Activated B cell treated with CpG ODN at 0.5 μM for 24 hours (primary cell): ENCODE measurements around the gene TNPO2. TPM values are rescaled to one million over a fixed set of nuclear protein-coding genes. Genes with fewer than 3 reads are reported as not detected.
A peak's percentile ranks its signal among the peaks of the same experiment; 100 is the strongest.

Source experiments
- ATAC-seq: fragments of 200-7000 bp; cut with Tn5 transposase; one replicate; pipeline ENCODE4 v1.10.0; 2021; ENCODE audit warnings: low read depth, mild to moderate bottlenecking, moderate library complexity
- CTCF ChIA-PET: fragments of 350-600 bp; sonication (Branson Sonifier 250); formaldehyde crosslinking; loops from one replicate; lab custom pipeline; 2021; ENCODE audit warnings: antibody characterized with exemption; lab: Charles Lee
- POLR2A ChIA-PET: fragments of 350-600 bp; sonication (Branson Sonifier 250); formaldehyde crosslinking; loops from one replicate; lab custom pipeline; 2021; ENCODE audit warnings: antibody characterized with exemption; lab: Charles Lee
- DNase-seq: peaks from one replicate; pipeline ENCODE4 v3.0.0; 2022
- H3K27ac Mint-ChIP-seq: one replicate; pipeline ENCODE4 v1.8.0; 2020; ENCODE audit warnings: mixed read lengths
- H3K27me3 Mint-ChIP-seq: one replicate; pipeline ENCODE4 v1.8.0; 2021; ENCODE audit warnings: mixed read lengths
- H3K36me3 Mint-ChIP-seq: one replicate; pipeline ENCODE4 v1.8.0; 2021; ENCODE audit warnings: low read depth, mixed read lengths
- H3K4me1 Mint-ChIP-seq: one replicate; pipeline ENCODE4 v1.8.0; 2021; ENCODE audit warnings: mixed read lengths
- H3K4me3 Mint-ChIP-seq: one replicate; pipeline ENCODE4 v1.8.0; 2020; ENCODE audit warnings: mild to moderate bottlenecking, mixed read lengths
- H3K9me3 Mint-ChIP-seq: one replicate; pipeline ENCODE4 v1.8.0; 2020; ENCODE audit warnings: mixed read lengths
- intact Hi-C: fragments of 100-400 bp; cut with micrococcal nuclease; formaldehyde crosslinking; loops from one replicate; pipeline ENCODE4 v1.15.1; 2024
- total RNA-seq: library from RNA; stranded (reverse); gene quantifications from 2 replicates; pipeline ENCODE4 v1.2.3, GENCODE V29; 2022
- TF ChIP-seq, protein P1 (sequence below): fragments of 200-600 bp; IDR thresholded peaks from one replicate; pipeline ENCODE4 v1.8.0; 2022; ENCODE audit warnings: antibody characterized with exemption, mild to moderate bottlenecking

Gene TNPO2
- total RNA-seq, 1 donor from 2014 or later = 91.5 TPM

- TF ChIP-seq, protein P1, sequence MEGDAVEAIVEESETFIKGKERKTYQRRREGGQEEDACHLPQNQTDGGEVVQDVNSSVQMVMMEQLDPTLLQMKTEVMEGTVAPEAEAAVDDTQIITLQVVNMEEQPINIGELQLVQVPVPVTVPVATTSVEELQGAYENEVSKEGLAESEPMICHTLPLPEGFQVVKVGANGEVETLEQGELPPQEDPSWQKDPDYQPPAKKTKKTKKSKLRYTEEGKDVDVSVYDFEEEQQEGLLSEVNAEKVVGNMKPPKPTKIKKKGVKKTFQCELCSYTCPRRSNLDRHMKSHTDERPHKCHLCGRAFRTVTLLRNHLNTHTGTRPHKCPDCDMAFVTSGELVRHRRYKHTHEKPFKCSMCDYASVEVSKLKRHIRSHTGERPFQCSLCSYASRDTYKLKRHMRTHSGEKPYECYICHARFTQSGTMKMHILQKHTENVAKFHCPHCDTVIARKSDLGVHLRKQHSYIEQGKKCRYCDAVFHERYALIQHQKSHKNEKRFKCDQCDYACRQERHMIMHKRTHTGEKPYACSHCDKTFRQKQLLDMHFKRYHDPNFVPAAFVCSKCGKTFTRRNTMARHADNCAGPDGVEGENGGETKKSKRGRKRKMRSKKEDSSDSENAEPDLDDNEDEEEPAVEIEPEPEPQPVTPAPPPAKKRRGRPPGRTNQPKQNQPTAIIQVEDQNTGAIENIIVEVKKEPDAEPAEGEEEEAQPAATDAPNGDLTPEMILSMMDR = no peak
- peaks cover 2% of the 10 kb centered on the region for H3K4me1 Mint-ChIP-seq
- H3K4me3 Mint-ChIP-seq = no peak overlapping the region
- ChIA-PET POLR2A (interaction anchor here (0.6 to 1.5 kb wide), 5 partner anchors 9 to 442 kb away, joined by 3 to 21 read pairs (median 5); partner anchors contain the start of genes MAN2B1 and WDR83), CTCF (no interaction called here)
- no peak overlapping the region for H3K27ac Mint-ChIP-seq
- ATAC-seq (no peak), DNase-seq (no peak)
- H3K36me3 Mint-ChIP-seq = peaks cover 78% of the 10 kb centered on the region
- H3K27me3 Mint-ChIP-seq = no peaks in the 10 kb centered on the region
- intact Hi-C loops = no loop called here
- no peaks in the 10 kb centered on the region for H3K9me3 Mint-ChIP-seq
Measured at GRCh38 chr19:12657966-12658365, 65.8 kb downstream of the TNPO2 start.

DNA sequence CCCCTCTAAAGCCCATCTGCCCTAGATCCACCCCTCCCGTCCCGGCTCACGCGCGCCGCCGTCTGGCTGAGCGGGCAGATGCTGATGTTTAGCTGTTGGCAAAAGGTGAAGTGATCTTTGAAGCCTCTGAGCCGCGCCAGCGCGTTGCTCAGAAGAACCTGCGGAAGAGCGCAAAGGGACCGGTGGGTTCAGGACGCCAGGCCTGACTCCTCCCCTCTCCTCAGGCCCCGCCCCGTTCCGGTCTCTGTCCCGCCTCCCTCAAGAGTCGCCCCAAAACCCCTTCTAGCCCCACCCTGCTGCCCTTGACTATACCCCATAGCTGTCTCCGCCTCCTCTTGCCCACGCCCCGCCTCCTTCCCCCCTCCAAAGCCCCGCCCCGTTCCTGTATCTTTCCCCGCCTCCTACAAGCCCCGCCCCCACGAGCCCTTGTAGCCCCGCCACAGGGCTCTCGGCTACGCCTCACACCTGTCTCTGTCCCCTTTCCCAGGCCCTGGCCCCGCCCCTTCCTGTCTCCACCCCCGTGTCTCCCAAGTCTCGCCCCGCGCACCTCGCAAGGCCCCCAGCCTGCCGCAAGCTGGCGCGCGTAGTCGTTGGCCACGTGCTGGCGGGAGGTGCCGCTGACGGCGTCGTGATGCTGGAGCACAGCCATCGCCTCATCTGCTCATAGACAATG, 66.7 kb downstream of the TNPO2 start:
- Mint-ChIP-seq H3K9me3 (no peaks in the 10 kb centered on the region), H3K36me3 (peaks cover 76% of the 10 kb centered on the region), H3K27me3 (no peaks in the 10 kb centered on the region), H3K4me1 (peaks cover 2% of the 10 kb centered on the region), H3K27ac (no peak overlapping the region), H3K4me3 (no peak overlapping the region)
- ATAC-seq (peak; percentile 54), DNase-seq (no peak)
- CTCF ChIA-PET = no interaction called here
- POLR2A ChIA-PET = interaction anchor here (0.7 to 1.5 kb wide), 3 partner anchors 9 to 82 kb away, joined by 3 to 21 read pairs (median 6); partner anchors contain the start of genes MAN2B1 and WDR83
- TF ChIP-seq, protein P1 = no peak
- intact Hi-C loops = no loop called here

DNA sequence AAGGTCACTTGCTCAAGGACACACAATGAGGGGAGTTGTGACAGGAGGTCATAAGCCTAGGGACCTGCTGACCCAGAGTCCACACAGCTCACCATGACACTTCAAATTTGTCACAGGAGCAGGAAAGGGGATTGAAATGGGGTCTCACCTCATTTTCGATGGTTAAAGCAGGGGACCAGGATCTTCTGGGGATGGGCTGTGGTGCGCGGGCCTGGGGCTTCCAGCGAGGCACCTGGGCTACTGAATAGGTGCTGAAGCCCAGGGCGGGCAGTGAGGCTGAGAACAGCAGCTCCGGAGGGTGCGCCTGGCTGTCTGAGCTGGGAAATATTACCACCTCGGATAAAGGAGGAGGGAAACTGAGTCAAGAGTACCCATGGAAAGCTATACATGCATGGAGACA, 68.2 kb downstream of the TNPO2 start:
- Mint-ChIP-seq H3K27ac (no peak overlapping the region), H3K9me3 (no peaks in the 10 kb centered on the region), H3K27me3 (no peaks in the 10 kb centered on the region), H3K4me3 (no peak overlapping the region), H3K4me1 (peaks cover 2% of the 10 kb centered on the region), H3K36me3 (peaks cover 76% of the 10 kb centered on the region)
- intact Hi-C loops = no loop called here
- no peak for ATAC-seq
- CTCF ChIA-PET = interaction anchor here (1.2 kb wide), 1 partner anchor 16 kb away, joined by 4 read pairs; no protein-coding TSS in a partner anchor
- DNase-seq = no peak
- POLR2A ChIA-PET = interaction anchor here (0.7 kb wide), 1 partner anchor 503 kb away, joined by 3 read pairs; no protein-coding TSS in a partner anchor
- TF ChIP-seq, protein P1 = no peak

GRCh38 chr19:12652219-12652618, 71.5 kb downstream of the TNPO2 start:
- peaks cover 60% of the 10 kb centered on the region for H3K36me3 Mint-ChIP-seq

GRCh38 chr19:12649941-12650340, 73.8 kb downstream of the TNPO2 start:
- ATAC-seq (no peak), DNase-seq (no peak)
- Mint-ChIP-seq H3K36me3 (peaks cover 51% of the 10 kb centered on the region), H3K9me3 (no peaks in the 10 kb centered on the region), H3K4me1 (peaks cover 8% of the 10 kb centered on the region), H3K27ac (no peak overlapping the region), H3K27me3 (no peaks in the 10 kb centered on the region), H3K4me3 (no peak overlapping the region)
- ChIA-PET CTCF (no interaction called here), POLR2A (interaction anchor here (0.6 kb wide), 1 partner anchor 23 kb away, joined by 5 read pairs; no protein-coding TSS in a partner anchor)
- intact Hi-C loops = no loop called here
- TF ChIP-seq, protein P1 = no peak

More at GRCh38 chr19:12652219-12652618, 71.5 kb downstream of the TNPO2 start:
- ChIA-PET POLR2A (interaction anchor here (0.6 kb wide), 1 partner anchor 19 kb away, joined by 3 read pairs; no protein-coding TSS in a partner anchor), CTCF (no interaction called here)
- intact Hi-C loops = no loop called here
- Mint-ChIP-seq H3K27me3 (no peaks in the 10 kb centered on the region), H3K9me3 (no peaks in the 10 kb centered on the region), H3K4me3 (no peak overlapping the region), H3K27ac (no peak overlapping the region), H3K4me1 (peaks cover 7% of the 10 kb centered on the region)
- no peak for DNase-seq
- TF ChIP-seq, protein P1 = no peak
- ATAC-seq = no peak
